Measurements from ENCODE around the gene MATN4. TPM values are rescaled to one million over a fixed set of nuclear protein-coding genes. Genes with fewer than 3 reads are reported as not detected.

Gene MATN4
- total and polyA plus RNA-seq, 2 donors (not counting 1 experiment from before 2014, with no cell fraction given): not detected

GRCh38 chr20:45354423-45355208 lies 46.5 kb upstream of the MATN4 start:
- intact Hi-C loops (cut with micrococcal nuclease): no loop called here

More at GRCh38 chr20:45354423-45355208, 46.5 kb upstream of the MATN4 start:
- POLR2A ChIA-PET: no interaction called here
- H3K9ac ChIP-seq (ENCODE audit: low read length): no peak overlapping the region
- H3K27ac ChIP-seq (ENCODE audit: low read length in 2 of 2): no peak overlapping the region
- Mint-ChIP-seq H3K27me3 (no peaks in the 10 kb centered on the region), H3K9me3 (ENCODE audit: insufficient read depth) (no peaks in the 10 kb centered on the region), H3K4me3 (no peak overlapping the region), H3K4me1 (no peaks in the 10 kb centered on the region), H3K27ac (no peak overlapping the region)
- no peaks in the 10 kb centered on the region for H3K9me3 ChIP-seq (ENCODE audit: control extremely low read depth in 1 of 3, control insufficient read depth in 2 of 3, insufficient read depth in 1 of 3, low read length in 2 of 3)
- H3K4me2 ChIP-seq (replicated peaks; ENCODE audit: low read depth, low read length, poor library complexity, severe bottlenecking): no peak overlapping the region
- no peaks in the 10 kb centered on the region for H3K36me3 ChIP-seq (replicated peaks in 1 of 2; ENCODE audit: control extremely low read depth in 1 of 2, control insufficient read depth in 1 of 2, extremely low read depth in 1 of 2, insufficient read depth in 2 of 2, low read length in 1 of 2)
- CTCF ChIA-PET: interaction anchor here (1.0 to 1.2 kb wide), 2 partner anchors 8 to 32 kb away, joined by 3 read pairs; partner anchors contain the start of gene SYS1
- 79% methylated on average over 7 of the region's 9 CpGs for WGBS (ENCODE audit: insufficient coverage)
- no peaks in the 10 kb centered on the region for H3K4me1 ChIP-seq (ENCODE audit: control insufficient read depth in 2 of 2, insufficient read depth in 2 of 2, low read length in 2 of 2)
- peaks cover 0 to 5% (median 0%) of the 10 kb centered on the region in 4 experiments for H3K27me3 ChIP-seq (replicated peaks in 1 of 4; ENCODE audit: control extremely low read depth in 1 of 4, control insufficient read depth in 3 of 4, insufficient read depth in 4 of 4, low read length in 3 of 4)
- H4K20me1 ChIP-seq (ENCODE audit: control insufficient read depth, insufficient read depth, low read length, poor library complexity, severe bottlenecking): no peaks in the 10 kb centered on the region
- DNase-seq (no peak), ATAC-seq (ENCODE audit: low read depth) (no peak)
- no peak overlapping the region for H3K4me3 ChIP-seq (ENCODE audit: control extremely low read depth in 1 of 5, extremely low read depth in 1 of 5, insufficient read depth in 1 of 5, low read depth in 2 of 5, low read length in 4 of 5)
- H2AFZ ChIP-seq (ENCODE audit: insufficient read depth, low read depth, low read length, poor library complexity, severe bottlenecking): no peak overlapping the region
- TF ChIP-seq CTCF (IDR thresholded peaks at IDR 0.05) (no peak), EZH2 (IDR thresholded peaks at IDR 0.05; ENCODE audit: borderline replicate concordance, insufficient read depth, low read depth, low read length, poor library complexity, severe bottlenecking) (no peak)
- no peaks in the 10 kb centered on the region for H3K79me2 ChIP-seq (ENCODE audit: control insufficient read depth, insufficient read depth, low read length)
